ENCODE measurements around the gene RGL1.

DNA sequence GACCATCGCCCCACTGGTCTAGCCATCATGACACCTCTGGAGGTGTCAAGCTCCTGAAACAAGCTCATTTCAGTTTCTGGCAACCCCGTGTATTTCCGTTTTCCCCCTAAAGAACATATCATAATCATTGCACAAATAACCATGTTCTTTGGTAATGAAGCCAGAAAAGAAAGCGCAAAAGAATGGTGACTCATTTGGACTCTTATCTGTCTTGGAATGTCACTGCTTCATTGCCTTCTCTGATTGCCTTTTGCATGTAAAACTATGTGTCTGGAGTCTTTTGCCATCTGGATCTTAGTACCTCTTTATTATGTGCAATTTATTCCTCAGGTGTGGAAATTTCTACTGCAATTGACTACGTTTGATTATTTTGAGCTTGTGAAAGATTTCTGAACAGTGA is 122.1 kb downstream of the RGL1 start:
- TF ChIP-seq, protein P1, sequence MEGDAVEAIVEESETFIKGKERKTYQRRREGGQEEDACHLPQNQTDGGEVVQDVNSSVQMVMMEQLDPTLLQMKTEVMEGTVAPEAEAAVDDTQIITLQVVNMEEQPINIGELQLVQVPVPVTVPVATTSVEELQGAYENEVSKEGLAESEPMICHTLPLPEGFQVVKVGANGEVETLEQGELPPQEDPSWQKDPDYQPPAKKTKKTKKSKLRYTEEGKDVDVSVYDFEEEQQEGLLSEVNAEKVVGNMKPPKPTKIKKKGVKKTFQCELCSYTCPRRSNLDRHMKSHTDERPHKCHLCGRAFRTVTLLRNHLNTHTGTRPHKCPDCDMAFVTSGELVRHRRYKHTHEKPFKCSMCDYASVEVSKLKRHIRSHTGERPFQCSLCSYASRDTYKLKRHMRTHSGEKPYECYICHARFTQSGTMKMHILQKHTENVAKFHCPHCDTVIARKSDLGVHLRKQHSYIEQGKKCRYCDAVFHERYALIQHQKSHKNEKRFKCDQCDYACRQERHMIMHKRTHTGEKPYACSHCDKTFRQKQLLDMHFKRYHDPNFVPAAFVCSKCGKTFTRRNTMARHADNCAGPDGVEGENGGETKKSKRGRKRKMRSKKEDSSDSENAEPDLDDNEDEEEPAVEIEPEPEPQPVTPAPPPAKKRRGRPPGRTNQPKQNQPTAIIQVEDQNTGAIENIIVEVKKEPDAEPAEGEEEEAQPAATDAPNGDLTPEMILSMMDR (IDR thresholded peaks at IDR 0.05; ENCODE audit: low read length) = no peak
- TF ChIP-seq EZH2phosphoT487 (IDR thresholded peaks at IDR 0.05; ENCODE audit: low read length) = no peak

All from MM.1S (cell line).